CD4-positive, alpha-beta T cell treated with Interleukin-6 for 4 hours (primary cell): ENCODE data around the gene PGRMC1.
"Not testable (repeated sequence)": the region's sequence is repeated elsewhere in the genome, so short reads cannot be mapped to it uniquely, and the experiment has no call there.

Experiments
- DNase-seq: peaks from one replicate; pipeline ENCODE4 v3.0.0-alpha.2; 2020; ENCODE audit warnings: mixed read lengths

The PGRMC1 gene

GRCh38 chrX:119236623-119237561, 807 bp downstream of the PGRMC1 start:
- DNase-seq = peak; percentile 32

GRCh38 chrX:119237562-119237942, 1.5 kb downstream of the PGRMC1 start:
- no peak for DNase-seq

DNA sequence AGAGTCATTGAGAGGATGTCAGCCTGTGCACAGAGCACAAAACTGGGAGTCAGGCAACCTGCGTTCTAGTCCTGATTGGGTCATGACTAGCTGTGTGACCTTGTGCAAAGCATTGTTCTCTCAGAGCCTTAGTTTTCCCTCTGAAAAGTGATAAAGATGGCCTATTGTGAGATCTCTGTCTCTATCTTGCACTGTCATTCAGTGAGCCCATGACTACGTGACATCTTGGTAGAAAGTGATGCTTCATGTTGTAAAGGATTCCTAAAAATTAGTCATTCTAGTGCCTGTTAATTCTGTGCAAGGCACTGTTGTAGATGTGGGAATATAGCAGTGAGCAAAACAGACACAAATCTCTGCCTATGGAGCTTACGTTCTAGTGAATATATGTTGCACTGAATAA, 2.5 kb downstream of the PGRMC1 start:
- DNase-seq = no peak

DNA sequence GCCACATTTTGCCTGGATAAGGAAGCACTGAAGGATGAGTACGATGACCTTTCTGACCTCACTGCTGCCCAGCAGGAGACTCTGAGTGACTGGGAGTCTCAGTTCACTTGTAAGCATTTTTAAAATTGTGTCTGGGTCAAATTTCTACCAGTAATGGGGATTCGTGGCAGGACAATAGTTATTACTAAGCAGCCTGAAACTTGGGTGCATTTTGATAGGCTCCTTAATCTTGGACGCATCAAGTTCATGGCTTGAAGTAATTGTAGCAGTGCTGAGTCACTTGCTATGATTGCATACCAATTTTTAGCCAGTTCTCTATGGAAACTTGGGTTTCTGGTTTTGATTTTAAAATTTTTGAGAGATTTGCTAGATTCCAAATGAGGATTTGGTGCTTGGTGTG, 4.3 kb downstream of the PGRMC1 start:
- no peak for DNase-seq

DNA sequence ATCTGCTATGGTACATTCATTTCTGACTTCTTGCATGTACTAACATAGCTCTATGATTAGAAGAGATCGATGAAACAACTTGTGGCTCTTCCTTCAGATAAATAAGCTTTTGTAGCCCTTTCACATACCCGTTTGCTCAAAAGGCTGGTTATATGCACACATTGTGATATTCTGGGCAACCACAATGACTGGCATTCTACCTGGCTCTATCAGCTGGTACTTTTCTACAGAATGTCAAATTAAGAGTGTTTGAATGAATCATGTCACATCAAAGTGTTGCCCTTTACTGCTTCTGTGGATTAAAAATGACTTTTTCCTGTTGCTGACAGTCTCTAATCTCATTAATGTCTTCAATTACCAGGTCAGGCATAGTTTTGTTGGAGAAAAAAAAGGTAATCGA, 11.6 kb downstream of the PGRMC1 start:
- DNase-seq = no peak

GRCh38 chrX:119249891-119250290, 13.8 kb downstream of the PGRMC1 start:
- DNase-seq = no peak

DNA sequence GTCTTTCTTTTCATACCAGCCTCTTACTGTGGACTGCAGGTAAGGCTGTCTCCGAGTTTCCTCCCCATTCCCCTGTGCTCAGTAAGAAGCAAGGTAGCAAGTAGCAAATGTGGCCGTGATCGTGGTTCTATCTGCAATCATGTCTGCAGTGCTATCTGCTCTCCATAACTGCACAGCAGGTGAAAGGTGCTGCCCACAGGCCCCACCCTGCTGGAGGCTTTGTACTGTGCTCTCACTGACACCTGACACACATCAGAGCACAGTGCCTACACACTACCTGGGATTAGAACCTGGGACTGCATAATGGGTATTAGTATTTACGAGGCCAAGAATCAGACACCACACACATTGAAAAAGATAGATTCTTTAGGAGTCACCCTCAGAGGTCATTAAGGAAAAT, 15.3 kb downstream of the PGRMC1 start:
- DNase-seq = no peak

DNA sequence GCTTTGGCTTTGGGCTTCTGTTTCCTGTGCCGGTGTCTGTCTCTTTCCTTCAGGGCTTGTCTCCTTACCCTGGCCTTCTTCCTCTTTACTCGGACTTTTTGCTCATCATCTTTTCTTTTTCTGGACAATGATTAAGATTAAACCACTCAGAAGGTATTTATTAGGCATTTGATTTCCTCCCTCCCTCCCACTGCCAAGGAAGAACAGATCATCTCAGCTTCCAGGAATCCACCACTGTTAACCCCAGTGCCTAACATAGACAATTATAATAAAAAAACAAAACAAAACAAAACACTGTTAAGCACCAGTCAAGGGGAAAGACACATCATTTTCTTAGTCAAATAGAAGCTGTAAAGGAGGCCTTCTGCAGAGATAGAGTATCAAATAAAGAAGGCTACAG, 16.6 kb downstream of the PGRMC1 start:
- no peak for DNase-seq

GRCh38 chrX:119266364-119266995, 30.4 kb downstream of the PGRMC1 start:
- DNase-seq = peak; percentile 37

GRCh38 chrX:119267115-119267514, 31.0 kb downstream of the PGRMC1 start:
- not testable (repeated sequence) for DNase-seq

- no peak for DNase-seq
Observed at GRCh38 chrX:119272882-119273419, 36.9 kb downstream of the PGRMC1 start.

GRCh38 chrX:119273420-119274192, 37.5 kb downstream of the PGRMC1 start:
- peak; percentile 59 for DNase-seq

GRCh38 chrX:119282347-119282746, 46.3 kb downstream of the PGRMC1 start:
- not testable (repeated sequence) for DNase-seq

DNA sequence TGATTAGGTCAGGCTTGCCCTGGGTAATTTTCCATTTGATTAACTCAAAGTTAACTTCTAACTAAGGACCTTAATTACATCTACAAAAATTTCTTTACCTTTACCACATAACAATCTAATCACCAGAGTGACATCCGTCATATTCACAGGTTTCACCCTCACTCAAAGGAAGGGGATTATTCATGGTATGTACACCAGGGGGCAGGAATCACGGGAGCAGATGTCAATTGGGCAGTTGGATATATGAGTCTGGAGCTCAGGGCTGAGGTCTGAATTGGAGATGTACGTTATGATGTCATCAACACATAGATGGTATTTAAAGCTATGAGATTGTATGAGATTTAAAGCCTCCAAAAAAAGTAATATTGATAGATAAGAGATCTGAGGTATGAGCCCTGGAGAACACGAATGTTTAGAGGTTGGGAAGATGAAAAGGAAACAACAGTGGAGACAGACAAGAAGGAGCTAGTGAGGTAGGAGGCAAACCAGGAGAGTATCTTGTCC, 52.9 kb downstream of the PGRMC1 start:
- no peak for DNase-seq

- DNase-seq = no peak
Observed at GRCh38 chrX:119290476-119290875, 54.4 kb downstream of the PGRMC1 start.

DNA sequence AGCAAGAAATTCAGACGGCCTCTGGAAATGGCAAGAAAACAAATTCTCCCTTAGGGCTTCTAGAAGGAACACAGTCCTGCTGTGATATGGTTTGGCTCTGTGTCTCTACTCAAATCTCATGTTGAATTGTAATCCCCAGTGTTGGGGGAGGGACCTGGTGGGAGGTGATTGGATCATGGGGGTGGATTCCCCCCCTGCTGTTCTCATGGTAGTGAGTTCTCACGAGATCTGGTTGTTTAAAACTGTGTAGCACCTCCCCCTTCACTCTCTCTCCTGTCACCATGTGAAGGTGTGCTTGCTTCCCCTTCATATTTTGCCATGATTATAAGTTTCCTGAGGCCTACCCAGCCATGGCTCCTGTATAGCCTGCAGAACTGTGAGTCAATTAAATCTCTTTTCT, 55.2 kb downstream of the PGRMC1 start:
- not testable (repeated sequence) for DNase-seq

- no peak for DNase-seq
Observed at GRCh38 chrX:119292445-119292844, 56.4 kb downstream of the PGRMC1 start.
